HepG2 (cell line): ENCODE data around the gene TCEA3.

Experiments
- BHLHE40 ChIP-seq: IDR thresholded peaks from 2 replicates; pipeline ENCODE4 v1.6.1; 2011; ENCODE audit warnings: low read length, improper control_type of control experiment
- CBX5 ChIP-seq: sonication (generic); formaldehyde crosslinking; IDR thresholded peaks from 2 replicates; pipeline ENCODE4 v1.4.0; 2020; ENCODE audit warnings: missing genetic modification reagents, borderline replicate concordance
- HDAC2 ChIP-seq: sonication (generic); formaldehyde crosslinking; IDR thresholded peaks from 2 replicates; pipeline ENCODE4 v1.4.0; 2020; ENCODE audit warnings: missing genetic modification reagents
- MXI1 ChIP-seq: IDR thresholded peaks from 3 replicates; pipeline ENCODE4 v1.6.1; 2012; ENCODE audit warnings: low read depth, low read length, inconsistent platforms, borderline replicate concordance
- NFYB ChIP-seq: sonication (generic); formaldehyde crosslinking; IDR thresholded peaks from 2 replicates; pipeline ENCODE4 v1.4.0; 2020; ENCODE audit warnings: missing genetic modification reagents
- RBAK ChIP-seq: sonication (generic); formaldehyde crosslinking; IDR thresholded peaks from 2 replicates; pipeline ENCODE4 v1.5.1; 2020; ENCODE audit warnings: mild to moderate bottlenecking, missing genetic modification reagents
- YY1 ChIP-seq: IDR thresholded peaks from 2 replicates; pipeline ENCODE4 v1.6.1; 2011; ENCODE audit warnings: low read length, low read depth, moderate library complexity, mild to moderate bottlenecking; ENCODE audit not compliant: insufficient read depth, insufficient replicate concordance
- ZNF589 ChIP-seq: sonication (generic); formaldehyde crosslinking; conservative IDR thresholded peaks from 2 replicates; pipeline ENCODE4 v1.8.0; 2022; ENCODE audit warnings: mild to moderate bottlenecking, moderate library complexity, missing genetic modification reagents
- ZNF773 ChIP-seq: sonication (generic); formaldehyde crosslinking; IDR thresholded peaks from 2 replicates; pipeline ENCODE4 v1.4.0; 2020; ENCODE audit warnings: missing genetic modification reagents, borderline replicate concordance
- TF ChIP-seq, protein P1 (sequence below): IDR thresholded peaks from 2 replicates; pipeline ENCODE4 v1.6.1; 2016
- TF ChIP-seq, protein P2 (sequence below): sonication (generic); formaldehyde crosslinking; IDR thresholded peaks from 2 replicates; pipeline ENCODE4 v1.8.1; 2022; ENCODE audit warnings: low read depth, mild to moderate bottlenecking, missing genetic modification reagents
- TF ChIP-seq, protein P3 (sequence below): sonication (generic); formaldehyde crosslinking; IDR thresholded peaks from 2 replicates; pipeline ENCODE4 v1.9.0; 2021; ENCODE audit warnings: missing genetic modification reagents, borderline replicate concordance
- TF ChIP-seq, protein P4 (sequence below): sonication (generic); formaldehyde crosslinking; IDR thresholded peaks from 2 replicates; pipeline ENCODE4 v1.4.0; 2020; ENCODE audit warnings: mild to moderate bottlenecking, missing genetic modification reagents

DNA sequence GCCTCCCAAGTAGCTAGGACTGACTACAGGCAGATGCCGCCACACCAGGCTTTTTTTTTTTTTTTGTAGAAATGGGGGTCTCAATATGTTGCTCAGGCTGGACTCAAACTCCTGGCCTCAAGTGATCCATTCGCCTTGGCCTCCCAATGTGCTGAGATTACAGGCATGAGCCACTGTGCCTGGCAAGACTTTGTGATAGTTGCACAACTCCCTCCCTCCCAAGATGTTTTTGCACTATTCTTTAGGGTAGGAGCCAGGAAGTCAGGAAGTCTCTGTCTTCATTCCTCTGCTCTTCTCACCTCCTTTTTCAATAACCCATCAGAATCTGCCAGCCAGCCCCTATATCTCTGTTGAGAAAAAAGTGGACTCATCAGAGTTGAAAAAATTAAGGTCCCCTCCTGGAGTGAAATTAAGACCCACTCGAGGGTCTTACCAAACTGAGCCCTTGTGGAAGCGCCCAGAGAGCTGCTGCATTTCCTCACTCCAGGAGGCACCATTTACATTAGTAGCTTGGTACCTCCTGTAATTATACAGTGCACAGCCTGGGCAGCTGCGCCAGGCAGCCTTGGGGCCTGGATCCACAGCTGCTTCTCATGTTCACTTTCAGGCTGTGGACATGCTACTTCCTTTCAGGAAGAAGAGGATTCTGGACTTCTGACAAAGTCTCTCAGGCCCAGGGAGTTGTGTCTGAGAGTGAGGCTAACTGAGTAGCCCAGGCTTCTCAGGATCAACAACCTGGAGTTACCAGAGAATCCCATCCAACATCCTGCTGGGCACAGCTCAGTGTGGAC, 24.0 kb downstream of the TCEA3 start:
- TF ChIP-seq BHLHE40 (no peak), NFYB (CRISPR knock-in tag) (no peak), RBAK (CRISPR knock-in tag) (no peak), CBX5 (no peak), ZNF589 (CRISPR knock-in tag) (no peak), ZNF773 (CRISPR knock-in tag) (no peak), HDAC2 (CRISPR knock-in tag) (no peak), MXI1 (no peak), YY1 (no peak)
- TF ChIP-seq, protein P1, sequence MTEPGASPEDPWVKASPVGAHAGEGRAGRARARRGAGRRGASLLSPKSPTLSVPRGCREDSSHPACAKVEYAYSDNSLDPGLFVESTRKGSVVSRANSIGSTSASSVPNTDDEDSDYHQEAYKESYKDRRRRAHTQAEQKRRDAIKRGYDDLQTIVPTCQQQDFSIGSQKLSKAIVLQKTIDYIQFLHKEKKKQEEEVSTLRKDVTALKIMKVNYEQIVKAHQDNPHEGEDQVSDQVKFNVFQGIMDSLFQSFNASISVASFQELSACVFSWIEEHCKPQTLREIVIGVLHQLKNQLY (CRISPR knock-in tag): no peak
- TF ChIP-seq, protein P2, sequence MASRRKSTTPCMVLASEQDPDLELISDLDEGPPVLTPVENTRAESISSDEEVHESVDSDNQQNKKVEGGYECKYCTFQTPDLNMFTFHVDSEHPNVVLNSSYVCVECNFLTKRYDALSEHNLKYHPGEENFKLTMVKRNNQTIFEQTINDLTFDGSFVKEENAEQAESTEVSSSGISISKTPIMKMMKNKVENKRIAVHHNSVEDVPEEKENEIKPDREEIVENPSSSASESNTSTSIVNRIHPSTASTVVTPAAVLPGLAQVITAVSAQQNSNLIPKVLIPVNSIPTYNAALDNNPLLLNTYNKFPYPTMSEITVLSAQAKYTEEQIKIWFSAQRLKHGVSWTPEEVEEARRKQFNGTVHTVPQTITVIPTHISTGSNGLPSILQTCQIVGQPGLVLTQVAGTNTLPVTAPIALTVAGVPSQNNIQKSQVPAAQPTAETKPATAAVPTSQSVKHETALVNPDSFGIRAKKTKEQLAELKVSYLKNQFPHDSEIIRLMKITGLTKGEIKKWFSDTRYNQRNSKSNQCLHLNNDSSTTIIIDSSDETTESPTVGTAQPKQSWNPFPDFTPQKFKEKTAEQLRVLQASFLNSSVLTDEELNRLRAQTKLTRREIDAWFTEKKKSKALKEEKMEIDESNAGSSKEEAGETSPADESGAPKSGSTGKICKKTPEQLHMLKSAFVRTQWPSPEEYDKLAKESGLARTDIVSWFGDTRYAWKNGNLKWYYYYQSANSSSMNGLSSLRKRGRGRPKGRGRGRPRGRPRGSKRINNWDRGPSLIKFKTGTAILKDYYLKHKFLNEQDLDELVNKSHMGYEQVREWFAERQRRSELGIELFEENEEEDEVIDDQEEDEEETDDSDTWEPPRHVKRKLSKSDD (CRISPR knock-in tag): no peak
- TF ChIP-seq, protein P3, sequence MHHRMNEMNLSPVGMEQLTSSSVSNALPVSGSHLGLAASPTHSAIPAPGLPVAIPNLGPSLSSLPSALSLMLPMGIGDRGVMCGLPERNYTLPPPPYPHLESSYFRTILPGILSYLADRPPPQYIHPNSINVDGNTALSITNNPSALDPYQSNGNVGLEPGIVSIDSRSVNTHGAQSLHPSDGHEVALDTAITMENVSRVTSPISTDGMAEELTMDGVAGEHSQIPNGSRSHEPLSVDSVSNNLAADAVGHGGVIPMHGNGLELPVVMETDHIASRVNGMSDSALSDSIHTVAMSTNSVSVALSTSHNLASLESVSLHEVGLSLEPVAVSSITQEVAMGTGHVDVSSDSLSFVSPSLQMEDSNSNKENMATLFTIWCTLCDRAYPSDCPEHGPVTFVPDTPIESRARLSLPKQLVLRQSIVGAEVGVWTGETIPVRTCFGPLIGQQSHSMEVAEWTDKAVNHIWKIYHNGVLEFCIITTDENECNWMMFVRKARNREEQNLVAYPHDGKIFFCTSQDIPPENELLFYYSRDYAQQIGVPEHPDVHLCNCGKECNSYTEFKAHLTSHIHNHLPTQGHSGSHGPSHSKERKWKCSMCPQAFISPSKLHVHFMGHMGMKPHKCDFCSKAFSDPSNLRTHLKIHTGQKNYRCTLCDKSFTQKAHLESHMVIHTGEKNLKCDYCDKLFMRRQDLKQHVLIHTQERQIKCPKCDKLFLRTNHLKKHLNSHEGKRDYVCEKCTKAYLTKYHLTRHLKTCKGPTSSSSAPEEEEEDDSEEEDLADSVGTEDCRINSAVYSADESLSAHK (CRISPR knock-in tag): no peak
- TF ChIP-seq, protein P4, sequence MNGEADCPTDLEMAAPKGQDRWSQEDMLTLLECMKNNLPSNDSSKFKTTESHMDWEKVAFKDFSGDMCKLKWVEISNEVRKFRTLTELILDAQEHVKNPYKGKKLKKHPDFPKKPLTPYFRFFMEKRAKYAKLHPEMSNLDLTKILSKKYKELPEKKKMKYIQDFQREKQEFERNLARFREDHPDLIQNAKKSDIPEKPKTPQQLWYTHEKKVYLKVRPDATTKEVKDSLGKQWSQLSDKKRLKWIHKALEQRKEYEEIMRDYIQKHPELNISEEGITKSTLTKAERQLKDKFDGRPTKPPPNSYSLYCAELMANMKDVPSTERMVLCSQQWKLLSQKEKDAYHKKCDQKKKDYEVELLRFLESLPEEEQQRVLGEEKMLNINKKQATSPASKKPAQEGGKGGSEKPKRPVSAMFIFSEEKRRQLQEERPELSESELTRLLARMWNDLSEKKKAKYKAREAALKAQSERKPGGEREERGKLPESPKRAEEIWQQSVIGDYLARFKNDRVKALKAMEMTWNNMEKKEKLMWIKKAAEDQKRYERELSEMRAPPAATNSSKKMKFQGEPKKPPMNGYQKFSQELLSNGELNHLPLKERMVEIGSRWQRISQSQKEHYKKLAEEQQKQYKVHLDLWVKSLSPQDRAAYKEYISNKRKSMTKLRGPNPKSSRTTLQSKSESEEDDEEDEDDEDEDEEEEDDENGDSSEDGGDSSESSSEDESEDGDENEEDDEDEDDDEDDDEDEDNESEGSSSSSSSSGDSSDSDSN: no peak
